Measurements from ENCODE around the gene SAMSN1. TPM values are rescaled to one million over a fixed set of nuclear protein-coding genes. Genes with fewer than 3 reads are reported as not detected.

The SAMSN1 gene
- total RNA-seq, 1 donor from 2014 or later = 2.0 TPM

DNA sequence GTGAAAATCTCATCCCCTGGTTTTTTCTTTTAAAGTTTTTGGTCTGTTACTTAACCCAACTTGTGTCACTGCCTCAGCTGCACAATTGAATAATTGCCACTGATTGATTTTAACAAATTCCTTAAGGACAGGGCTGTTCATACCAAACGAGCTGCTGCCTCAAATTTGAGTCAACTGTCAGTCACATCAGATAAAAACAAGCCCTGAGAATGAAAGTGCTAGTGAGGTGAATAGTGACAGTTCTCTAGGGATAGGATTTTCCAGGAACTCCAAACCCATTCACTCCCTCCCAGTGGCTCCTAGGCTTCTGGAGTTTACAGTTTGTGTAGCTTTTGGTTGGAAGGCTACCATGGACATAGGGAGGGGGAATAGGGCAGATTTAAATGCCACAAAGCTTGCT lies 79.4 kb downstream of the SAMSN1 start:
- H3K36me3 Mint-ChIP-seq (ENCODE audit: low read depth, unreplicated experiment) = no peaks in the 10 kb centered on the region
- no peak for DNase-seq (ENCODE audit: low spot score)
- no peaks in the 10 kb centered on the region for H3K9me3 Mint-ChIP-seq (ENCODE audit: unreplicated experiment)
- H3K4me3 Mint-ChIP-seq (ENCODE audit: unreplicated experiment) = no peak overlapping the region
- no peak overlapping the region for H3K27ac Mint-ChIP-seq (ENCODE audit: unreplicated experiment)
- no peaks in the 10 kb centered on the region for H3K27me3 Mint-ChIP-seq (ENCODE audit: unreplicated experiment)
- TF ChIP-seq, protein P1, sequence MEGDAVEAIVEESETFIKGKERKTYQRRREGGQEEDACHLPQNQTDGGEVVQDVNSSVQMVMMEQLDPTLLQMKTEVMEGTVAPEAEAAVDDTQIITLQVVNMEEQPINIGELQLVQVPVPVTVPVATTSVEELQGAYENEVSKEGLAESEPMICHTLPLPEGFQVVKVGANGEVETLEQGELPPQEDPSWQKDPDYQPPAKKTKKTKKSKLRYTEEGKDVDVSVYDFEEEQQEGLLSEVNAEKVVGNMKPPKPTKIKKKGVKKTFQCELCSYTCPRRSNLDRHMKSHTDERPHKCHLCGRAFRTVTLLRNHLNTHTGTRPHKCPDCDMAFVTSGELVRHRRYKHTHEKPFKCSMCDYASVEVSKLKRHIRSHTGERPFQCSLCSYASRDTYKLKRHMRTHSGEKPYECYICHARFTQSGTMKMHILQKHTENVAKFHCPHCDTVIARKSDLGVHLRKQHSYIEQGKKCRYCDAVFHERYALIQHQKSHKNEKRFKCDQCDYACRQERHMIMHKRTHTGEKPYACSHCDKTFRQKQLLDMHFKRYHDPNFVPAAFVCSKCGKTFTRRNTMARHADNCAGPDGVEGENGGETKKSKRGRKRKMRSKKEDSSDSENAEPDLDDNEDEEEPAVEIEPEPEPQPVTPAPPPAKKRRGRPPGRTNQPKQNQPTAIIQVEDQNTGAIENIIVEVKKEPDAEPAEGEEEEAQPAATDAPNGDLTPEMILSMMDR (IDR thresholded peaks at IDR 0.05; ENCODE audit: unreplicated experiment) = no peak
- no peaks in the 10 kb centered on the region for H3K4me1 Mint-ChIP-seq (ENCODE audit: unreplicated experiment)

DNA sequence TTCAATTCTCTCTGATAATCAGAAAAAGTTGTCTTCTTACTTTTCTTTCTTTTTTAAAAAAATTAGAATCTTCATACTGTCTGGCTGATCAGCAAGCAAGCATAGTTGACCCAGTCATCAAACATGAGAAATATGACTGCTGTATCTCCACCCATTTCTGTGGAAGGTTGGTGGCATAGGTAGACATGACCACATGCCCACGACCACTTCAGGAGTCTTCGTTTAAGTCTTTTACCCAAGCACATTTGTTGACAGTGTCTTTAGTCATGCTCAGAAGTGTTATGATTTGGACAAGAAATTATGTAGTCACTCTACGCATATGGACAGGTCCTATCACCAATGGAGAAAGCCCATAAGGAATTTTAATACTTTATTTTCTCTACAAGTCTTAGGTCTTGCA lies 88.4 kb downstream of the SAMSN1 start:
- TF ChIP-seq, protein P1 (IDR thresholded peaks at IDR 0.05; ENCODE audit: unreplicated experiment) = no peak
- H3K27me3 Mint-ChIP-seq (ENCODE audit: unreplicated experiment) = no peaks in the 10 kb centered on the region
- H3K27ac Mint-ChIP-seq (ENCODE audit: unreplicated experiment) = no peak overlapping the region

DNA sequence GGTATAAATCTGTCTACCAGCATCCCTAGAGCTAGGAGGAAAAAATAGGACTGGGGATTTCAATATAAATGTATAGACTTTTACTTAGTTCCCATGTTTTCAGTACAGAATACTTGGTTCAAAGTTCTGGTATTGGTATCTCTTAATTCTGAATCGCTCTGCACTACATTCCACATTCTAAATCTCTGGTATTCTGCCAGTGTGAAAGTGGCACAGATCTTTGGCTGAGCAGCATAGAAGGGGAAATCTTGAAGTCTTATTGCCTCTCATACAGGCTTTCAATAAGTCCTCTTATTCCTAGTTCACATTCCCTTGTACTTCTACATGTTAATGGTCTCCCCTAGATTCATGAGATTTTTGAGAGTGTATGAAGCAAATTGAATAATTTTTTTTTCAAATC lies 89.2 kb downstream of the SAMSN1 start:
- peaks cover 19% of the 10 kb centered on the region for H3K4me1 Mint-ChIP-seq (ENCODE audit: unreplicated experiment)
- no peak for DNase-seq (ENCODE audit: low spot score)
- H3K27ac Mint-ChIP-seq (ENCODE audit: unreplicated experiment) = no peak overlapping the region
- H3K9me3 Mint-ChIP-seq (ENCODE audit: unreplicated experiment) = no peaks in the 10 kb centered on the region
- H3K27me3 Mint-ChIP-seq (ENCODE audit: unreplicated experiment) = no peaks in the 10 kb centered on the region
- TF ChIP-seq, protein P1 (IDR thresholded peaks at IDR 0.05; ENCODE audit: unreplicated experiment) = no peak
- H3K4me3 Mint-ChIP-seq (ENCODE audit: unreplicated experiment) = no peak overlapping the region
- H3K36me3 Mint-ChIP-seq (ENCODE audit: low read depth, unreplicated experiment) = no peaks in the 10 kb centered on the region

More for the DNA sequence above, 88.4 kb downstream of the SAMSN1 start:
- Mint-ChIP-seq H3K36me3 (ENCODE audit: low read depth, unreplicated experiment) (no peaks in the 10 kb centered on the region), H3K9me3 (ENCODE audit: unreplicated experiment) (no peaks in the 10 kb centered on the region), H3K4me1 (ENCODE audit: unreplicated experiment) (peaks cover 19% of the 10 kb centered on the region), H3K4me3 (ENCODE audit: unreplicated experiment) (no peak overlapping the region)
- DNase-seq (ENCODE audit: low spot score) = no peak

DNA sequence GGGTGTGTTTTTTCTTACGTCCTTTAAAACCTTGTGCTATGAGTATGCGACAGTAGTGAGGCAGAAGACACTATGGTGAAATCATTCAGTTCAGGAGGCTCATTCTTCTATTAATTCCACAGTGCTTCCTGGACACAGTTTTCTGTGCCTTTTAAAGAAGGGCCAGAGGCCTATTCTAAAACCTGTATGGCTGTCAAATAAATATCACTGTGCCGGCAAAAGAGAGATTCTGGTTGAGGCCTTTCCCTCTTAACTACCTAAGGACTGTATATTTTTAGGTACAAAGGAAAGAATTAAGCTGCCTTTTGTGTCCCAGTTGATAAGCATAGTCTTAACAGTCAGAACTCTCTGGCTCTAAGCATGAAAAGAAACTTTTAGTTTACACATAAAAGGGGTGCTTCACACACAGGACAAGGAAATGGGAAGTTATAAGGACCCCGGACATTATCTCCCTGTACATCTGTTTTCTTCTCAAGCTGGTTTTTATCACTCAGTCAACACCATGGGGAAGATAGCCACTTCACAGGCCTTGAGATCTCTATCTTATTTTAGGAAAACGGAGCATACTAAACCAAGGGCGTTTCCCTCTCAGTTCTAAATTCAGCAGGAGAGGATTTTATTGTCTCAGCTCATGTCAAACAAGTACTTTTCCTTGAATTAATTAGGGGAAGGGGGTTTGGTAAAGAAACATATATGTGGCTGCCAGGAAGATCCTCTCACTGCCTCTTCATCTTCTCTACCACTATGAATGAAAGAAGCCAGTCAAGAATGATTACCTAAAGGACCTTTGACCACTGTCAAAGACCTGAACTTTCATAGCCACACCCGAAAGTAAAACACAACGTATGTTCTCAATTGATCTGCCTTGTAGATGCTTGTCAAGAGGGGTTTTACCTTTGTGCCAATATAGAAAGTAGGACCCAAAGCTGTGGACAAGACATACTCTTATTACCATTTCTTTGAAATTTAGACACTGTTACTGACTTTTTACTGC lies 91.8 kb downstream of the SAMSN1 start:
- DNase-seq (ENCODE audit: low spot score) = no peak
- no peaks in the 10 kb centered on the region for H3K27me3 Mint-ChIP-seq (ENCODE audit: unreplicated experiment)
- H3K4me3 Mint-ChIP-seq (ENCODE audit: unreplicated experiment) = no peak overlapping the region
- peaks cover 19% of the 10 kb centered on the region for H3K4me1 Mint-ChIP-seq (ENCODE audit: unreplicated experiment)
- no peaks in the 10 kb centered on the region for H3K9me3 Mint-ChIP-seq (ENCODE audit: unreplicated experiment)
- TF ChIP-seq, protein P1 (IDR thresholded peaks at IDR 0.05; ENCODE audit: unreplicated experiment) = no peak
- H3K27ac Mint-ChIP-seq (ENCODE audit: unreplicated experiment) = peak overlapping the region; percentile 63
- no peaks in the 10 kb centered on the region for H3K36me3 Mint-ChIP-seq (ENCODE audit: low read depth, unreplicated experiment)

Data from endothelial cell (in vitro differentiated cells).